HG03066 (cell line): ENCODE results near the gene DGLUCY.
"Not testable (repeated sequence)": the region's sequence is repeated elsewhere in the genome, so short reads cannot be mapped to it uniquely, and the experiment has no call there.

Experiments used
- ATAC-seq: cut with Tn5 transposase; IDR thresholded peaks from one replicate; pipeline ENCODE4 v1.9.1; 2021; ENCODE audit warnings: low read depth; ENCODE audit not compliant: unreplicated experiment

The DGLUCY gene

DNA sequence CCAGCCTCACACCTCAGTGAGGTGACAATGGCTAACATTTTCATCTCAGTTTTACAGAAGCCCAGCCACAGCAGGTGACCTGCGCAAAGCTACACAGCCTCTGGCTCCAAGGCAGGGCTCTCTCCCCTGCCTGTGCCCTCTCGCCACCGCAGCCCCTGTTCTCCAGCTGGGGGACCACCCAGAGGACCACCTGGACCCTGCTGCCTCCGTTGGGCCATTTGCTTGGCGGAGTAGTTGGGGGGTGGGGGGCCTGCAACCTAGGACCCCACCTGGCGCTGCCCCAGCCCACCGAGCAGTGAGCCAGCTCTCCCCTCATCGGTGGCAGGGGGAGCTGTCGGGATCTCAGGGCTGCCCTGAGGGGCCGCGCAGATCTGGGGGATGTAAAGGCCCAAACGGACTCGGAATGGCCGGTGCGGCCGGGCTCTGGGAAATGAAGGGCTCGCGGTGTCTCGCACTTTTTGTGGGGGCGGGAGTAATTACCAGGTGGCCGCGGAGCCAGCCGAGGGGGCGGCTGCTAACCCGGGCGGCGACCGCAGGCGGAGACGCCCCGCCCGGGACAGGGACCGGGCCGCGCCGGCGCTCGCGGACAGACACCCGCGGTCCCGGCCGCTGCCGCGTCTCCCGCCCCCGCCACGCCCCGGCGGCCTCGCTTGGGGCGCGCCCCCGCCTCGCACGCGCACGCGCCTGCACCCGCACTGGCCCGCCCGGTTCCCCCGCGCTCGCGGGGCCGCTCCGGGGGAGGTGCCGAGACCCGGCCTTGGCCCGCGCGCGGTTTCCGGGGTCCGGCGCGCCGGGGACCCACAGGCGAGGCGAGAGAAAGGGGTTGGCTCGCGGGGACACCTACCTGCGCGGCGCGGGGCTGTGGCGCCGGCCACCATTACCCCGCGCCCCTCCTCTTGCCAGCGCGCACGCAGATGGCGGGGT is 139.3 kb downstream of the DGLUCY start:
- no peak for ATAC-seq

DNA sequence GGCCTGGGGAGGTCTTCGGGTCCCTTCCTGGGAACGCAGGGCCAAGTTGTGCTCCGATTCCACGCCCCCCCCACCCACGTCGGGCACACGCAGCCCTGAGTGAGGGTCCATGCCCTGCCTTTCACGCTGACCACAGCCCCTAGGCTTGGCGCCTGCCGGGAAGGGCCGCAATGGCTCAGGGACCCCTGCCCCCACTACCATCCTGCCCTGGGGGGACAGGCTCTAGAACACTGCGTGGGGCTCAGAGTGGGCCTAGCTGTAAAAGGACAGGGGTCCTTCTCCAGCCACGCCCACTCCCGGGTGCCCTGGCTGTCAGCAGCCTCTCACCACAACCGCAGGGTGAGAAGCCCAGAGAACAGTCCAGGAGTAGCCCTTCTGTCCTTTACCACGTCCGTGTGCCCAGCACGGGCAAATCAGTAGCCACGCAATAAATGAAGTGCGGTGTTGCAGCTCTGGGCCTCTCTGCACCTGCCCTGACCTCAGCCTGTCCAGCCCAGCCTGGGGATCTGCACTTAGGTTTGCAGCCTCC is 140.0 kb downstream of the DGLUCY start:
- no peak for ATAC-seq

GRCh38 chr14:91254461-91254860 is 140.6 kb downstream of the DGLUCY start:
- no peak for ATAC-seq

DNA sequence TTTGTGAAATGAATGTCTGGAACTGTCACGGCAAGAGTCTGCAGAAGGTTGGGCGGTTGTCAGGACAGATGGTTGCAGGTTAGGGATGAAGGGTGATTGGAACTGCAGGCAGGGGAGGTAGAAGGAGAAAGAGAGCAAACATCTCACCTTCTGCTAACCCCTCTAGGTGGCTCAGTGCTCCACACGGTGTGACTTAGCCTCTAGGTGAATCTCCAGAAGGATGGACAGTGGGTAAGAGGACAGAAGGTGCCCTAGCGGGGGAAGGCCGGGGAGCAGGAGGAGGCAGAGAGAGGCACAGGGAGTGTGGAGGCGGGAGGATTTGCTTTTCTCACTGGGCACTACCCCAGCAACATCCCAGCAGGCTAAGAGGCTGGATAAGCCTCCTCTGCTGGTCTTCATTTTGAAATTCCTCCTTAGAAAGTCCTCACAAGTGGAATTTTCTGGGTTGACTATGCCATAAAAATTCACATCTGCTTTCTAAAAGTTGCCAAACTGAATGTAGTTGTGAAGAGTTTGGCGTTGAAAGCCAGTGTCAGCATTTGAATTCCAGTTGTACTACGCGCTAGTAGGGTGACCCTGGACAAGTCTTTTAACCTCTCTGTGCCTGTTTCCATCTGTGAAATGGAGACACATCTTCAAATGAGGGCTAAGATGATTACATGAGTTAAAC is 141.3 kb downstream of the DGLUCY start:
- no peak for ATAC-seq

- no peak for ATAC-seq
These were observed 142.8 kb downstream of the DGLUCY start for GRCh38 chr14:91256661-91257060.

- no peak for ATAC-seq
These were observed 143.6 kb downstream of the DGLUCY start for GRCh38 chr14:91257328-91258010.

- ATAC-seq: no peak
These were observed 144.2 kb downstream of the DGLUCY start for GRCh38 chr14:91258011-91258618.

- ATAC-seq: no peak
These were observed 145.0 kb downstream of the DGLUCY start for GRCh38 chr14:91258876-91259275.

DNA sequence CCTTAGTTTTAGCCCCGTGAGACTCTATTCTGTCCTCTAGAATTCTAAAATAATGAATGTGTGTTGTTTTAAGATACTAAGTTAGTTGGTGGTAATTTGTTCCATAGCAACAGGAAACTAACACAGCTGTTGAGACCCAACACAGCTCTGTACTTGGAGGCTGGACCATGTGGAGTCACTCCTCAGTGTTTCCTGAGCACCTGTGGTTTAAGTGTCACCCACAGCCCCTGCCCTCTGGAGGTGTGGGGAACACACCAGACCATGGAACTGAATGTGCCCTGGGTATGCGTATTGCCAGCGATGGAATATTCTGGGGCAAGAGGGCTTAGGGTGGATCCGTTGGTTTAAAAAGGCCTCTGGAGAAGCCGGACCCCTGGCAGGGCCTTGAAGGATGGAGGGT is 147.2 kb downstream of the DGLUCY start:
- ATAC-seq: no peak

- no peak for ATAC-seq
These were observed 148.2 kb downstream of the DGLUCY start for GRCh38 chr14:91261986-91262549.

DNA sequence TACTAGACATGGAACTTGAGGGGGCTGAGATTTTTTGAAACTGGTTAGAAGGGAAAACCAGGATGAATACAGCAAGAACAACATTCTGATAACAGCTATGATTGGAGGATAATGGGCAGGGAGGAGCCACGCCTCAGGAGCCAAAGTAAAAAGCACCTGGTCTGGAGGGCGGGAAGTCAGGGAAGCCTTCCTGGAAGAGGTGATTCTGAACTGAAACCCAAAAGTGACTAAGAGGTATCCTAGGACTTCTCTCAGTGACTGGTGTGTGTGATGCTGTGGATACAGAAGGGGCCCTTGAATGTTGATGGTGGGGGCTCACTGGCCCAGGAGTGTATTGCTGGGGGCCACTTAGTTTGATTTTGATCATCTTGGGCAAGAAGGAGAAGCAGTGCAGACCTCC is 149.5 kb downstream of the DGLUCY start:
- no peak for ATAC-seq

DNA sequence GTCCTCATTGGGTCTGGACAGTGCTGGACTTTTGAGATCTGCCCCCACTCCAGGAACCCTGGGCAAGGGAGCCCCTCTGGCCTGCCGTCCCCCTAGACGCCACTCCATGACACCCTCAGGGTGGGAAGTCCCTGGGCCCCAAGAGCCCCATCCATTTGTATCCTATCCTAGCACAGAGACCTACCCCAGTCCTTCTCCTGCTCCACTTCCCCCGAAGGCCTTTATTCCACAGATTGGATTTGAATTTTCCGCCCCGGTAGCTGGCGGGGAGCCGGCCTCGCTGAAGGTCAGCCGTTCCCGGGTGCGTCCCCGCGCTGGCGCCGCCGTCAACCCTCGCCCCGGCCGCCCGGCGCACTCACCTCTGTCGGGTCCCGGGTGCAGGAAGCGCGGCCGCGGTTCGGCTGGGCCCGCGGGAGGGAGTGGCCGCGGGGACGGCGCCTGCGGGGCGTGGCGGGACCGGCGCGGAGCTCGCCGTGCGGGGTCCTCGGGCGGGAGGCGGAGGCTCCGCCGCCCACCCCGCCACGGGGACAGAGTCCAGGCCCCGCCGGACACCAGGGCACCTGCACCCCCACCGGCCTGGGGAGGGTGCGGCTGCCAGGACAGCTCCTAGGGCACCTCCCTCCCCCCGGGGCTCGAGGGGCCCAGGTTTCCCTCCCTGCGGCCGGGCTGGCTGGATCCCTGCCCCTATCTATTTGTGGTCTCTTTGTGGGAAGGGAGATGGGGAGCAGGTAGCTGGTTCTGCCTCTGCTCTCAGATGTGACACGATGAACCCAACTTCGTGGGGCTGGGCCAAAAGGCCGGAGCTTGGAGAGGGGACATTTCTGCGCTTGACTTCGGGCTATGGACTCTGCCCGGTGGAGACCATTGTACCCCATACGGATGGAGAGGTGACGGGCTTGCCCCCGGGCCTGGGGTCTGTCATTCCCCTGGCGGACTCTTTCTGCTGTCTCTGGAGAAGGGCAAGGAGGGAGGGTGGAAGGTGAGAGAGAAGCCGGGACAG is 150.6 kb downstream of the DGLUCY start:
- no peak for ATAC-seq

GRCh38 chr14:91265404-91265803 is 151.5 kb downstream of the DGLUCY start:
- ATAC-seq: no peak

DNA sequence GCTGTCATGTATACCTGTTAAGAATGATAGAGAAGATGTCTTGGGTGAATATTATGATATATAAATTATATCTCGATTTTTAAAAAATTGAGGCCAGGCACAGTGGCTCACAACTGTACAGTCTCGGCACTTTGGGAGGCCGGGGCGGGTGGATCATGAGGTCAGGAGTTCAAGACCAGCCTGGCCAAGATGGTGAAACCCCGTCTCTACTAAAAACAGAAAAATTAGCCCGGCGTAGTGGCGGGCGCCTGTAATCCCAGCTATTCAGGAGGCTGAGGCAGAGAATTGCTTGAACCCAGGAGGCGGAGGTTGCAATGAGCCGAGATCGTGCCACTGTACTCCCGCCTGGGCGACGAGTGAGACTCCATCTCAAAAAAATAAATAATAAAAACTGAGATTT is 152.4 kb downstream of the DGLUCY start:
- not testable (repeated sequence) for ATAC-seq

- no peak for ATAC-seq
These were observed 154.1 kb downstream of the DGLUCY start for GRCh38 chr14:91267965-91268437.

DNA sequence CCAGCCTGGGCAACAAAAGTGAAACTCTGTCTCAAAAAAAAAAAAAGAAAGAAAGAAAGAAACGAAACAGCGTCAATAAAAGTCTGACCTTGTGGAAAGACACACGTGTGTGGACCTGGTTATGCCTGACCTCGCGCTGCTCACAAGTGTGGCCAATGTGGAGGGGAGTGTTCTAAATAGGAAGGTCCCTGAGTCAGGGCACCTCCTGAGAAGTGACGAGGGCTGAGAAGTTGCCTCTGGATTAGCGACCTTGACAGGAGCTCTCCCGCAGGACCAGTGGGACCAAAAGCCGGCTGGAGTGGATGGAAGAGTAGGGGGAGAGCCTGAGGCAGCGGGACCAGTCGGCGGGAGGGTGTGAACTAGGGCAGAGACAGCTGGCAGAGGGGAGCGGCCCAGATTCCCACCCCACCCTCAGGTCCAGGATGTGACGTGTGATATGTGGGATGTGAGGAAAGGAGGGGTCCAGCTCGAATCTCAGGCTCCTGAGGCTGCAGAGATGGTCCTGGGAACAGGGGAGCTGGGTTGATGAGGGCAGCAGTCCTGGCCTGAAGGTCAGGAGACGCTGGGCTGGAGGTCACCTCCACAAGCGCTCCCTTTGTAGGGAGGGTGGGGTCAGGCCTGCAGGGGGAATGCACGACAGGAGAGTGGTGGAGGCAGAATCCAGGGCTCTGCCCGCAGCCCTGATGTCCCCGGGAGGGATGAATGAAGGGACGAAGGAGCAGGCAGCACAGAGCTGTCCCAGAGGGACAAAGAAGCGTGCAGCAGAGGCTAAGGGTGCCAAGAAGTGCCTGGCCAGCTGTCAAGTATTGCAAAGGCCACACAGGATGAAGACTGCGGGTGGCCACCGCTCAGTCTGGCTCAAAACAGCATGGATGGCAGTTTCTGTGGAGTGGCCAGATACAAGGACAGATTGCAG is 155.5 kb downstream of the DGLUCY start:
- ATAC-seq: no peak

DNA sequence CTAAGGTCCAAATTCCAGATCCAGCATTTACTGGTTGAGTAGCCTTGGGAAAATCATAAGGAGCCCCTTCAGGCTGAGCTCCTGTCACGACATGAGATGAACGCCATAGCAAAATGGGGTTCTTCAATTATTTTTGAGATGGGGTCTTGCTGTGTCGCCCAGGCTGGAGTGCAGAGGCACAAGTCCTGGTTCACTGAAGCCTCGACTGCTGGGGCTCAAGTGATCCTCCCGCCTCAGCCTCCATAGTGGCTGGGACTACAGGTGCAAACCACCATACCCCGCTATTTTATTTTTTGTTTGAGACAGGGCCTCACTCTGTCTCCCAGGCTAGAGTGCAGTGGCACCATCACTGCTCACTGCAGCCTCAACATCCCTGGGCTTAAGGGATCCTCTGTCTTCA is 156.3 kb downstream of the DGLUCY start:
- ATAC-seq: no peak

DNA sequence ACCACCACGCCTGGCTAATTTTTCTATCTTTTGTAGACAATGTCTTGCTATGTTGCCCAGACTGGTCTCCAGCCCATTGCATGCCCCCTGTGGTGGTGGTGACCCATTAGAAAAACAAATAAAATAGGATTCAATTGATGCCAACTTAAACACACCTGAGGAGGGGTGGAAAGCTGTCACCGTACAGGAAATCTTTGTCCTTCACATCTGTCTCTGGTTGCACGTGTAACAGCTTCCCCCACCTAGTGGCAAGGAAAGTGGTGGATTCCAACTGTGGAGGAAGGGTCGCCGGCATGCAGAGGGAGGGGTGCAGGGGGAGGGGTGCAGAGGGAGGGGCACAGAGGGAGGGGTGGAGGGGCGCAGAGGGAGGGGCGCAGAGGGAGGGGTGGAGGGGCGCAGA is 156.7 kb downstream of the DGLUCY start:
- ATAC-seq: no peak
